Activated T-helper 1 cell treated with anti-CD3 and anti-CD28 coated beads, Interleukin-12 subunit alpha, Interleukin-12 subunit beta, Interleukin-2, Interleukin-4 antibody, amounts not matched to agents 30 ng/mL and 10 ng/mL and 1 ng/mL, durations not matched to agents 14 hours and 24 hours and 36 hours (primary cell): ENCODE measurements around the gene WDFY2. TPM values are rescaled to one million over a fixed set of nuclear protein-coding genes. Genes with fewer than 3 reads are reported as not detected.
A peak's percentile ranks its signal among the peaks of the same experiment; 100 is the strongest.
"Not testable (repeated sequence)": the region's sequence is repeated elsewhere in the genome, so short reads cannot be mapped to it uniquely, and the experiment has no call there.

Source experiments
- DNase-seq: peaks from one replicate; pipeline ENCODE4 v3.0.0; 2021; ENCODE audit warnings: low spot score
- H3K27ac Mint-ChIP-seq: one replicate; pipeline ENCODE4 v1.8.0; 2021; ENCODE audit warnings: mild to moderate bottlenecking, mixed read lengths
- H3K27me3 Mint-ChIP-seq: one replicate; pipeline ENCODE4 v1.8.0; 2022; ENCODE audit warnings: mild to moderate bottlenecking, moderate library complexity, mixed read lengths; ENCODE audit not compliant: insufficient read depth
- H3K36me3 Mint-ChIP-seq: one replicate; pipeline ENCODE4 v1.8.0; 2021; ENCODE audit warnings: low read depth, mixed read lengths
- H3K4me1 Mint-ChIP-seq: one replicate; pipeline ENCODE4 v1.8.0; 2021; ENCODE audit warnings: low read depth, mixed read lengths
- H3K4me3 Mint-ChIP-seq: one replicate; pipeline ENCODE4 v1.8.0; 2021; ENCODE audit warnings: mild to moderate bottlenecking, moderate library complexity, mixed read lengths
- H3K9me3 Mint-ChIP-seq: one replicate; pipeline ENCODE4 v1.8.0; 2021; ENCODE audit warnings: mixed read lengths
- intact Hi-C: fragments of 100-400 bp; cut with micrococcal nuclease; formaldehyde crosslinking; loops from one replicate; pipeline ENCODE4 v1.15.1; 2024
- total RNA-seq: library from RNA; stranded (reverse); gene quantifications from 2 replicates; pipeline ENCODE4 v1.2.3, GENCODE V29; 2022

The WDFY2 gene
- total RNA-seq, 1 donor from 2014 or later, result 7.5 TPM

- Mint-ChIP-seq H3K27ac (peak overlapping the region; percentile 28), H3K36me3 (no peaks in the 10 kb centered on the region), H3K4me1 (peaks cover 23% of the 10 kb centered on the region), H3K4me3 (no peak overlapping the region), H3K27me3 (no peaks in the 10 kb centered on the region), H3K9me3 (no peaks in the 10 kb centered on the region)
- DNase-seq, result no peak
- intact Hi-C loops, result loop anchor here (5.0 to 10.0 kb wide), 5 partner anchors 49 to 1646 kb away; partner anchors contain the start of genes NEK5, SPRYD7 and VPS36
Observed at GRCh38 chr13:51581148-51581820, 3.0 kb upstream of the WDFY2 start.

GRCh38 chr13:51583469-51583874, 790 bp upstream of the WDFY2 start:
- H3K27ac Mint-ChIP-seq, result peak overlapping the region; percentile 96
- peaks cover 36% of the 10 kb centered on the region for H3K4me1 Mint-ChIP-seq
- no peaks in the 10 kb centered on the region for H3K9me3 Mint-ChIP-seq
- peak overlapping the region; percentile 94 for H3K4me3 Mint-ChIP-seq
- DNase-seq, result no peak
- H3K36me3 Mint-ChIP-seq, result no peaks in the 10 kb centered on the region
- intact Hi-C loops, result loop anchor here (1.0 to 10.0 kb wide), 6 partner anchors 51 to 1649 kb away; partner anchors contain the start of genes NEK5, SPRYD7 and VPS36
- no peaks in the 10 kb centered on the region for H3K27me3 Mint-ChIP-seq

DNA sequence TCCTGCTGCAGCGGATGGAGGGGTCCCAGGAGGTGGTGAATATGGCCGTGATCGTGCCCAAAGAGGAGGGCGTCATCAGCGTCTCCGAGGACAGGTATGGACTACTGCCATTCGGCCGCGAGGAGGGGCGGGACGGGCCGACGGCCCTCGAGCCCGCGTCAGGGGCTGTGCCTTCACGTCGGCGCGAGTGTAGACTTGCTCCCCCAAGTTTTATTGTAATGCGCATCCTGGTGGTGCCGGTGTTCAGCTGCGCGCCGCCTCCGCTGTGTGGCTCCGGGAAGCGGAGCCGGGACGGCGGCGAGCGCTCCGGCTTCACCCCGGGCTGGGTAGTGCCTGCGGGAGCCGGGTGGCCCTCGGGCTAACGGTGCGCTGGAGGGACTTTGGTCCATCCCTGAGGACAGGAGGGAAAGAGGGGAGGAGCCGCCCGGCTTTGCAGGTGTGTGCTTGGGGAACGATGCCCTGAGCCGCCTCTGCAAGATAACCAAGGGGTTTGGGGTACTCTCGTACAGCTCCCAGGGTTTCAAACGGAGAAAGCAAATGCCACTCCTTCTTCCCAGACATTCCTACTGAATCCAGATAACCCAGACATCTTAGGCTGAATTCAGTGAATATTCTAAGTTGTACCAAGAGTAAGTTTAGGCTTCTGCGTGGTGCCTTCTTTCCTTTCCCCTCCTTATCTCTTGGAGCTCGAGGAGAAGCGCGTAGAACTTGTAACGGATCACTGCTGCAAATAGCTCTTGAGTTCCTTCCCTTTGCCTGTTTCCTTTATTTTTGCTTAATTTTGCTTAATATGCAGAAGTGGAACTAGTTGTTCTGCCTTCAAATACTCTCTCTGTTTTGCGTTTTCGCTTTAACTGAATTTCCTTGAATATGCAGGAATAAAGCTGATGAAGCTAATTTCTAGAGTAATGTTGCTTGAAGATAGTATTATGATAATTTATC, 740 bp downstream of the WDFY2 start:
- no peaks in the 10 kb centered on the region for H3K9me3 Mint-ChIP-seq
- H3K27me3 Mint-ChIP-seq, result no peaks in the 10 kb centered on the region
- H3K4me3 Mint-ChIP-seq, result peak overlapping the region; percentile 94
- peak; percentile 70 for DNase-seq
- H3K36me3 Mint-ChIP-seq, result no peaks in the 10 kb centered on the region
- peaks cover 51% of the 10 kb centered on the region for H3K4me1 Mint-ChIP-seq
- intact Hi-C loops, result loop anchor here (1.0 to 10.0 kb wide), 13 partner anchors 29 to 1792 kb away; partner anchors contain the start of genes INTS6, KPNA3, NEK5 and SPRYD7
- peak overlapping the region; percentile 89 for H3K27ac Mint-ChIP-seq

DNA sequence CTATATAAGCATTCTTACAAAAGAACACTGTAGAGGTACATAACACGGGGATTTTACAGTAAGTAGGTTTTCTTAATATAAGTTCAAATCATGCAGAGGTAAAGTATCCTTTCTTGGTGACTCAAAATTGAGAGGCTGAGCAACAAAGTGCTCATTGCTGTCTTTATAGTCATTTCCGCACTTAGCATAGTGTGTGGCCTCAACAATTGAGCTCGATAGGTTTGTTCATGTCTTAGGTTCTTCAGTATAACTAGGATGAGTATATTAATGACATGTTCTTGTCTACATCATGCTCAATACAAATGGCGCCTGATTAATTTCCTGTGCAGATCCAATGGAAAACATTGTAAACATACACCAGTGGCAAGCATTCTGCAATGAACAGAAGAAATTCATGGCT, 1.4 kb downstream of the WDFY2 start:
- Mint-ChIP-seq H3K27ac (peak overlapping the region; percentile 89), H3K4me3 (peak overlapping the region; percentile 94), H3K9me3 (no peaks in the 10 kb centered on the region), H3K36me3 (no peaks in the 10 kb centered on the region), H3K27me3 (no peaks in the 10 kb centered on the region), H3K4me1 (peaks cover 58% of the 10 kb centered on the region)
- intact Hi-C loops, result loop anchor here (2.0 to 10.0 kb wide), 3 partner anchors 59 to 1793 kb away; partner anchors contain the start of genes KPNA3 and SPRYD7
- no peak for DNase-seq

DNA sequence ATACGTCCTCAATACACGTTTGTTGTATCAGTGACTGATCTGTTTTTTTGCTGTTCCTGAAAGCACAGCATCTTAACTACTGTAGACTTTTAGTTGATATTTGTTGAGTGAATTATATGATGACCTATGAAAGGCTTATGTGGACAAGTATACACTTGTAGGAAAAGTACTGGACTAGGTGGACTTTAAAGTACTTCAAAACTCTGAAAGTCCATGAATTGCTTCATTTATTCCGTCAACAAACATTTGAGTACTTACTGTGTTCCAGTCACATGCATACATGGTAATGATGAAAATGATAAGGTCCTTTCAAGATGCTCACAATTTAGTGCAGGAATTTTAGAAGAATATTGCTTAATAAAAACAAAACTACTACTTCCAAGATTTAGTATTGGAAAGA, 3.1 kb downstream of the WDFY2 start:
- intact Hi-C loops, result loop anchor here (10.0 kb wide), 1 partner anchor 1653 kb away; the partner anchor contains the start of gene SPRYD7
- Mint-ChIP-seq H3K9me3 (no peaks in the 10 kb centered on the region), H3K27ac (no peak overlapping the region), H3K36me3 (no peaks in the 10 kb centered on the region), H3K27me3 (no peaks in the 10 kb centered on the region), H3K4me3 (no peak overlapping the region), H3K4me1 (peaks cover 63% of the 10 kb centered on the region)
- no peak for DNase-seq

GRCh38 chr13:51588406-51588949, 4.2 kb downstream of the WDFY2 start:
- intact Hi-C loops, result loop anchor here (10.0 kb wide), 1 partner anchor 1654 kb away; the partner anchor contains the start of gene SPRYD7
- Mint-ChIP-seq H3K4me1 (peaks cover 56% of the 10 kb centered on the region), H3K4me3 (no peak overlapping the region), H3K27me3 (no peaks in the 10 kb centered on the region), H3K9me3 (no peaks in the 10 kb centered on the region), H3K36me3 (no peaks in the 10 kb centered on the region), H3K27ac (no peak overlapping the region)
- no peak for DNase-seq

DNA sequence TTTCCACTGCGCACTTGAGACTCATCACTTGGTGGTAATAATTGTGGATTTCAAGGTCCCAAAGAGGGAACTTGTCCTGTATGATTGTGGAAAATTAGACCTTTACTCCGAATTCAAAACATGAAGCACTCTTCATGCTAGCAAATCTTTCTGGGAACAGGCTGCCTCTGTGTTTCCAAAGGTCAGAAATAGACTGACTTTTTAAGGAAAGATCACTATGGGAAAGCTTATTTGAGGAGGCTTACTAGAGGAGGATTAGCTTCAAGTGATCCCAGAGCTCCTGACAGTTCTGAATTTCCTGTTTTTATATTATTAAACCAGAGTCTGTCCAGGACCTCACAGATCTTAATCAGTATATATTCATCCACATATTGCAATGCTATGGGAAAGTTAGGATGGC, 5.5 kb downstream of the WDFY2 start:
- H3K36me3 Mint-ChIP-seq, result peaks cover 4% of the 10 kb centered on the region
- no peak overlapping the region for H3K27ac Mint-ChIP-seq
- DNase-seq, result no peak
- H3K4me3 Mint-ChIP-seq, result no peak overlapping the region
- intact Hi-C loops, result loop anchor here (10.0 kb wide), 1 partner anchor 1655 kb away; the partner anchor contains the start of gene SPRYD7
- H3K4me1 Mint-ChIP-seq, result peaks cover 56% of the 10 kb centered on the region
- H3K27me3 Mint-ChIP-seq, result no peaks in the 10 kb centered on the region
- no peaks in the 10 kb centered on the region for H3K9me3 Mint-ChIP-seq

- Mint-ChIP-seq H3K27me3 (no peaks in the 10 kb centered on the region), H3K27ac (no peak overlapping the region), H3K4me3 (no peak overlapping the region)
Observed at GRCh38 chr13:51590231-51590970, 6.1 kb downstream of the WDFY2 start.

DNA sequence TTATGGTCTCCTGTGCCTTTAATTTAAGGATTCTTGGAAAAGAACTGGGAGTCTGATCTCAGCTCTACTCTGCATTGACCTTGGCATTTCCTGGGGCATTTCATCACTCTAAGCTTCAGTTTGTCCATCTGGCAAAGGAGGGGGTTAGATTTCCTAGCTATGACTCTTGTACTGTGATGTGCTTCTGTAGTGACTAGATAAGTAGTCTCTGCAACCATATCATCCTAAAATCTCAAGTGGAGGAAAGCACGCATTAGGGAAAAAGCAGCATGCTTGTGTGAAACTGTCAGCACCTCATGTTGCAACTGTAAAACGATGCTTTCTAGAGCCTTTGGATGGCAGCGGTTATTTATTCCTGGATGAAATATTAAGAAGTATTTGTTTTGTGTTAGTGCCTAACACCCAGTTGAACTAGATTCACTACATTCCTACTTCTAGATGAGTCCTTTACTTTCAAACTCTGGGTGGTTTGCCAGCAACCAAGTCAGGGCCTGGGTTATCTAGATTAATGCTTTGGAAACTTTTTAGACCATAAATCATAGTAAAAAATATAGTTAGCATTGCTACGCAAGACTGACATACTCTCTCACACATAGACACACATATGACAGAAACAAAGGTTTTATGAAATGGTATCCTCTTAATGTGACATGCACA, 6.8 kb downstream of the WDFY2 start:
- Mint-ChIP-seq H3K4me1 (peaks cover 52% of the 10 kb centered on the region), H3K36me3 (peaks cover 7% of the 10 kb centered on the region), H3K27ac (no peak overlapping the region), H3K27me3 (no peaks in the 10 kb centered on the region), H3K9me3 (no peaks in the 10 kb centered on the region), H3K4me3 (no peak overlapping the region)
- intact Hi-C loops, result no loop called here
- DNase-seq, result no peak

More at GRCh38 chr13:51590231-51590970, 6.1 kb downstream of the WDFY2 start:
- Mint-ChIP-seq H3K36me3 (peaks cover 7% of the 10 kb centered on the region), H3K4me1 (peaks cover 59% of the 10 kb centered on the region), H3K9me3 (no peaks in the 10 kb centered on the region)
- intact Hi-C loops, result no loop called here
- DNase-seq, result no peak

DNA sequence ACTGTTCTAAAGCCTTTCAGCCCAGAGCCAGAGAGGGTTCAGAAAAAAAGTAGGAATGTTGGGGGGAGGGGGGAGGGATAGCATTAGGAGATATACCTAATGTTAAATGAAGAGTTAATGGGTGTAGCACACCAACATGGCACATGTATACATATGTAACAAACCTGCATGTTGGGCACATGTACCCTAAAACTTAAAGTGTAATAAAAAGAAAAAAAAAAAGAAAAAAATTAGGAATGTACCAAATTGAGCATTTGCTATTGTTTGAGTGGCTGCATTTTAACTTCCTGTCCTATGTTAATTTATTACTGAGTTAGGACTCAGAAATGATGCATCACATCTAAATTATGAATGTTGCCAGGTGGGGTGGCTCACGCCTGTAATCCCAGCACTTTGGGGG, 7.7 kb downstream of the WDFY2 start:
- H3K36me3 Mint-ChIP-seq, intact Hi-C loops, H3K4me3 Mint-ChIP-seq, H3K9me3 Mint-ChIP-seq, H3K27me3 Mint-ChIP-seq, H3K27ac Mint-ChIP-seq, DNase-seq: not testable (repeated sequence)
- H3K4me1 Mint-ChIP-seq, result peaks cover 51% of the 10 kb centered on the region

DNA sequence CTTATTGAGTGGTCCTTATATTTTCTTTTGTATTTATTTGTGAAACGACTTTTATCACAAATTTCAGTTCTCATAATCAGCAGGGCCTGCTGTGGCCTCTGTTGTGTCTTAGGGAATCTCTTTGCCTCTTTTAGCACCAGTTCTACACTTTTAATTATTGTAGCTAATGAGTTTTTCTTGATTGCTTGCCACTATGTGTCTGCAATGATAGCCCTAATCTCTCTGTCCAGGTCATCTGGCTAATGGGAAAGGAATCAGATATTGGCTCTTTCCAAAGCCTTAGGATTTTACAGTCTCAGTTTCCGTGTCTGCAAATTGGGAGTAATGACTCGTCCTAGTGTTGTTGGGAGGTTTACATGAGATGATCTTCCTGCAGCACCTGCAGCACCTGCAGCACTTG, 10.2 kb downstream of the WDFY2 start:
- intact Hi-C loops, result no loop called here
- Mint-ChIP-seq H3K36me3 (peaks cover 7% of the 10 kb centered on the region), H3K9me3 (no peaks in the 10 kb centered on the region), H3K4me3 (no peak overlapping the region), H3K4me1 (peaks cover 32% of the 10 kb centered on the region), H3K27me3 (no peaks in the 10 kb centered on the region), H3K27ac (no peak overlapping the region)
- no peak for DNase-seq

- no peaks in the 10 kb centered on the region for H3K27me3 Mint-ChIP-seq
- H3K27ac Mint-ChIP-seq, result no peak overlapping the region
- H3K36me3 Mint-ChIP-seq, result peaks cover 7% of the 10 kb centered on the region
- H3K4me3 Mint-ChIP-seq, result no peak overlapping the region
- no peaks in the 10 kb centered on the region for H3K9me3 Mint-ChIP-seq
- no peak for DNase-seq
- intact Hi-C loops, result no loop called here
- peaks cover 32% of the 10 kb centered on the region for H3K4me1 Mint-ChIP-seq
Observed at GRCh38 chr13:51595416-51595815, 11.2 kb downstream of the WDFY2 start.
